NT2/D1 (cell line): ENCODE measurements around the gene TTLL11.

ENCODE experiments used
- SUZ12 ChIP-seq: IDR thresholded peaks from 2 replicates; pipeline ENCODE4 v1.6.1; 2011; ENCODE audit not compliant: insufficient read length, insufficient read depth; ENCODE audit errors: extremely low read depth
- YY1 ChIP-seq: IDR thresholded peaks from 2 replicates; pipeline ENCODE4 v1.6.1; 2011; ENCODE audit not compliant: insufficient read length, insufficient read depth
- ZNF274 ChIP-seq: IDR thresholded peaks from 2 replicates; pipeline ENCODE4 v1.6.1; 2011; ENCODE audit warnings: mild to moderate bottlenecking, low read depth, low read length

GRCh38 chr9:121876658-121877271 is 216.3 kb downstream of the TTLL11 start:
- TF ChIP-seq ZNF274, result no peak
- TF ChIP-seq SUZ12, result no peak
- TF ChIP-seq YY1, result no peak
